SK-N-SH treated with all-trans-retinoic acid at 6 μM for 48 hours (cell line): Measurements from ENCODE around the gene FAM131C.

ENCODE experiments used
- PATZ1 ChIP-seq: fragments of 250-450 bp; sonication (Bioruptor Pico); IDR thresholded peaks from 2 replicates; pipeline ENCODE4 v1.8.0; 2020; ENCODE audit warnings: mild to moderate bottlenecking, moderate library complexity, borderline replicate concordance
- PPARA ChIP-seq: fragments of 250-450 bp; sonication (Bioruptor Pico); IDR thresholded peaks from 2 replicates; pipeline ENCODE4 v1.5.0; 2020; ENCODE audit warnings: mild to moderate bottlenecking, borderline replicate concordance
- RARB ChIP-seq: fragments of 250-450 bp; sonication (Bioruptor Pico); IDR thresholded peaks from 2 replicates; pipeline ENCODE4 v1.8.0; 2021; ENCODE audit warnings: mild to moderate bottlenecking, moderate library complexity
- SNAI2 ChIP-seq: fragments of 250-450 bp; sonication (Bioruptor Pico); IDR thresholded peaks from 2 replicates; pipeline ENCODE4 v1.5.0; 2020; ENCODE audit warnings: mild to moderate bottlenecking, moderate library complexity
- TF ChIP-seq, protein P1 (sequence below): fragments of 250-450 bp; sonication (Bioruptor Pico); IDR thresholded peaks from 2 replicates; pipeline ENCODE4 v1.5.0; 2020; ENCODE audit warnings: mild to moderate bottlenecking, moderate library complexity

GRCh38 chr1:16115468-16115983, 42.1 kb upstream of the FAM131C start:
- TF ChIP-seq PATZ1 (no peak), RARB (CRISPR knock-in tag) (no peak), PPARA (CRISPR knock-in tag) (no peak), SNAI2 (CRISPR knock-in tag) (no peak)
- TF ChIP-seq, protein P1, sequence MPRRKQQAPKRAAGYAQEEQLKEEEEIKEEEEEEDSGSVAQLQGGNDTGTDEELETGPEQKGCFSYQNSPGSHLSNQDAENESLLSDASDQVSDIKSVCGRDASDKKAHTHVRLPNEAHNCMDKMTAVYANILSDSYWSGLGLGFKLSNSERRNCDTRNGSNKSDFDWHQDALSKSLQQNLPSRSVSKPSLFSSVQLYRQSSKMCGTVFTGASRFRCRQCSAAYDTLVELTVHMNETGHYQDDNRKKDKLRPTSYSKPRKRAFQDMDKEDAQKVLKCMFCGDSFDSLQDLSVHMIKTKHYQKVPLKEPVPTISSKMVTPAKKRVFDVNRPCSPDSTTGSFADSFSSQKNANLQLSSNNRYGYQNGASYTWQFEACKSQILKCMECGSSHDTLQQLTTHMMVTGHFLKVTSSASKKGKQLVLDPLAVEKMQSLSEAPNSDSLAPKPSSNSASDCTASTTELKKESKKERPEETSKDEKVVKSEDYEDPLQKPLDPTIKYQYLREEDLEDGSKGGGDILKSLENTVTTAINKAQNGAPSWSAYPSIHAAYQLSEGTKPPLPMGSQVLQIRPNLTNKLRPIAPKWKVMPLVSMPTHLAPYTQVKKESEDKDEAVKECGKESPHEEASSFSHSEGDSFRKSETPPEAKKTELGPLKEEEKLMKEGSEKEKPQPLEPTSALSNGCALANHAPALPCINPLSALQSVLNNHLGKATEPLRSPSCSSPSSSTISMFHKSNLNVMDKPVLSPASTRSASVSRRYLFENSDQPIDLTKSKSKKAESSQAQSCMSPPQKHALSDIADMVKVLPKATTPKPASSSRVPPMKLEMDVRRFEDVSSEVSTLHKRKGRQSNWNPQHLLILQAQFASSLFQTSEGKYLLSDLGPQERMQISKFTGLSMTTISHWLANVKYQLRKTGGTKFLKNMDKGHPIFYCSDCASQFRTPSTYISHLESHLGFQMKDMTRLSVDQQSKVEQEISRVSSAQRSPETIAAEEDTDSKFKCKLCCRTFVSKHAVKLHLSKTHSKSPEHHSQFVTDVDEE (CRISPR knock-in tag): no peak
